ENCODE measurements around the gene ZNF841.
A peak's percentile ranks its signal among the peaks of the same experiment; 100 is the strongest.
"Not testable (repeated sequence)": the region's sequence is repeated elsewhere in the genome, so short reads cannot be mapped to it uniquely, and the experiment has no call there.

ZNF841 gene

DNA sequence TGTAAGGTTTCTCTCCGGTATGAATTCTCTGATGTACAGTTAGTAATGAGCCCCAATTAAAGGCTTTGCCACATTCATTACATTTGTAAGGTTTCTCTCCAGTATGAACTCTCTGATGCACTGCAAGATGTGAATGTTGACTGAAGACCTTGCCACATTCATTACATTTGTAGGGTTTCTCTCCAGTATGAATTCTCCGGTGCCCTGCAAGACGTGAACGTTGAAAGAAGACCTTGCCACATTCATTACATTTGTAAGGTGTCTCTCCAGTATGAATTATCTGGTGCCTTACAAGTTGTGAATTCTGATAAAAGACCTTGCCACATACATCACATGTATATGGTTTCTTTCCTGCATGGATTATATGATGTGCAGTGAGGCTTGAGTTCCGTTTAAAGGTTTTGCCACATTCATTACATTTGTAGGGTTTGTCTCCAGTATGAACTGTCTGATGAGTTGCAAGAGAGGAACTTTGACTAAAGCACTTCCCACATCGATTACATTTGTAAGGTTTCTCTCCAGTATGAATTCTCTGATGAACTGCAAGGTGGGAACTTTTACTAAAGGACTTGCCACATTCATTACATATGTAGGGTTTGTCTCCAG, 29.2 kb downstream of the ZNF841 start:
- no peak for DNase-seq

DNA sequence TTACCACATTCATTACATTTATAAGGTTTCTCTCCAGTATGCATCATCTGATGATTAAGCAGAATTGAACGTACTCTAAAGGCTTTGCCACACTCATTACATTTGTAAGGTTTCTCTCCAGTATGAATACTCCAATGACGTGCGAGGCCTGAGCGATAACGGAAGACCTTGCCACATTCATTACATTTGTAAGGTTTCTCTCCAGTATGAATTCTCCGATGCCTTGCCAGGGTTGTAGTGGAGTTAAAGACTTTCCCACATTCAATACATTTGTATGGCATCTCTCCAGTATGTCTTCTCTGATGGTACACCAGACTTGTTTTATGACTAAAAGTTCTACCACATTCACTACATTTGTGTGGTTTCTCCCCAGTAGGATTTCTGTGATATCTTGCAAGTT, 30.2 kb downstream of the ZNF841 start:
- no peak for DNase-seq

DNA sequence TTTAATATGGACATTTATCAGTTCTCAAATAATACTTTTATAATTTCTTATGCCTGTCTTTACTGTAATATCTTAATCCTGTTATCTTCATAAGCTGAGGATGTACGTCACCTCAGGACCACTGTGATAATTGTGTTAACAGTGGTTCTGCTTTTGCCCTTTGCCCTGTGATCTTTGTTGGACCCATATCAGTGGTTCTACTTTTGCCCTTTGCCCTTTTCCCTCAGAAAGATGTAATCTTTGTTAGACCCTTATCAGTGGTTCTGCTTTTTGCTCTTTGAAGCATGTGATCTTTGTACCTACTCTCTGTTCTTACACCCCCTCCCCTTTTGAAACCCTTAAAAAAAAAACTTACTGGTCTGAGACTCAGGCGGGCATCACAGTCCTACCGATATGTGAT, 39.1 kb downstream of the ZNF841 start:
- DNase-seq = not testable (repeated sequence)

DNA sequence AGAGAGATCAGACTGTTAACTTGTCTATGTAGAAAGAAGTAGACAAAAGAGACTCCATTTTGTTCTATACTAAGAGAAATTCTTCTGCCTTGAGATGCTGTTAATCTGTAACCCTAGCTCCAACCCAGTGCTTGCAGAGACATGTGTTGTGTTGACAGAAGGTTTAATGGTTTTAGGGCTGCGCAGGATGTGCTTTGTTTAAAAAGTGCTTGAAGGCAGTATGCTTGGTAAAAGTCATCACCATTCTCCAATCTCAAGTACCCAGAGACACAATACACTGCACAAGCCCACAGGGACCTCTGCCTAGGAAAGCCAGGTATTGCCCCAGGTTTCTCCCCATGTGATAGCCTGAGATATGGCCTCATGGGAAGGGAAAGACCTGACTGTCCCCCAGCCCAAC, 43.8 kb downstream of the ZNF841 start:
- not testable (repeated sequence) for DNase-seq

DNA sequence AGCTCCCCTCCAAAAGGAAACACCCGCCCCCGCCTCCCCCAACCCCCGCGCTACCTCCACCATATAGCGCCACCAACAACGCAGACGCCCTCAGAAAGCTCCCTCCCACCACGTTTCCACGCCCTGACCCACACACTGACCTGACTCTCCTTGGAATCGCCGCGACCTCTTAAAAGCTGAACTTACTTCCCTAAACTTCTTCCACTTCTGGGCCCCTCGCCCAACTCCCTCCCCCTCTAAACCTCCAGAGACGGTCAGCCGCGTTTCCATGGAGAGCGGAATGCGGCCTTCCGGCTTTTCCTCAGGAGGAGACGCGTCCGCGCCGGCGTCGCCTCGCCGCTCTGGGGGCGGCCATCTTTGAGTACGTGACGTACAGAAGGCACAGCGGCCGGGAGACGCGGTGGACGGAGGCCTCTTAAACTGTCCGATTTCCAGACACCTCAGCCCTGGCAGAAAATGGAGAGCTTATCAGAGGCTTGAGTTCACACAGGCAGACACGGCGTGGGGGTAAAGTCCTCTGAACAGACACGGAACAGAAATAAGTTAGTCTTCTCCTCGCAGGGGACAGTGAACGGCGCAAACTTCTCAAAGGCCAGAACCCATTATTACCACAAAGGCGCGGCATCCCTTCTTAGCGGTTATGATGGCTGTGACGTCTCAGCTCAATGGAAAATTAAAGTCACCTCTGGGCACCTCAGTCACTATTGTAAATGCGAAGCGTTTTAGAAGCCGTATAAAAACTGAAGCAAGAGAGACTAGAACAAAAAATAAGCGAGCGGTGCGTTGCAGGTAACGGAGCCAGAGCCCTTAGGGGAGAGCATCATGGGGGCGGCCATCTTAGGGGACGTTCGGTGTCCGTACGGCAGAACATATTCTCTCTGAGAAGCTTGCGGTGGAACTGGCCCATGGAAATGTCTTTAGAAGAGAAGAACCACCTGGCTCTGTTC, 46.7 kb downstream of the ZNF841 start, which contains the start of gene ZNF432:
Gene ZNF432 (minus strand): TSS at position 284 of the 947 bp plus-strand sequence. CDS start 1,970 bp downstream, outside the sequence.
- peak; percentile 81 to 83 for DNase-seq

DNA sequence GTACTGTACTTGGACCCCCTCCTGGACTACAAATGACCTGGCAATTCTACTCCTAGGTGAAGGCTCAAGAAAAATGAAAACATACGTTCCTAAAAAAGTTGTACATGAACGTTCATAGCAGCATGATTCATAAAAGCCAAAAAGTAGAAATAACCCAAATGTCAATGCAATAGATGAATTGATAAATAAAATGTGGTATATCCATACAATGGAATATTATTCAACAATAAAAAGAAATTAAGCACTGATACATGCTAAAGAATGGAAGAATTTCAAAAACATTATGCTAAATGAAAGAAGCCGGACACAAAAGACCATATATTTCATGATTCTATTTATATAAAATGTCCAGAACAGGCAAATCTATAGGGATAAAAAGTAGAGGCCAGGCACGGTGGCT, 56.4 kb downstream of the ZNF841 start:
- no peak for DNase-seq

DNA sequence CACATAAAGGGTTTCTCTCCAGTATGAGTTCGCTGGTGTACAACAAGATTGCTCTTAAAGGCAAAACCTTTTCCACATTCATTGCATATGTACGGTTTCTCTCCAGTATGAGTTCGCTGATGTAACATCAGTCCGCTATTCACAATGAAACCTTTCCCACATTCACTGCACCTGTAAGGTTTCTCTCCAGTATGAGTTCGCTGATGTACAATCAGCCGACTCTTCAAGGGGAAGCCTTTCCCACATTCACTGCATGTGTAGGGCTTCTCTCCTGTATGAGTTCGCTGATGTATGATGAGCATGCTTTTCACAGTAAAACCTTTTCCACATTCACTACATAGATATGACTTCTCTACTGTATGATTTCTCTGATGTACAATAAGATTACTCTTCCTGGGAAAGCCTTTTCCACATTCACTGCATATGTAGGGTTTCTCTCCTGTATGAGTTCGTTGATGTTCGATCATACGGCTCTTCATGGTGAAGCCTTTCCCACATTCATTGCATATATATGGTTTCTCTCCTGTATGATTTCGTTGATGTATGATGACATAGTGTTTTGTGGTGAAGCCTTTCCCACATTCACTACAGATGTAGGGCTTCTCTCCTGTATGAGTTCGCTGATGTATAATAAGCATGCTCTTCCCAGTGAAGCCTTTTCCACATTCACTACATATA, 61.4 kb downstream of the ZNF841 start:
- DNase-seq = no peak

DNA sequence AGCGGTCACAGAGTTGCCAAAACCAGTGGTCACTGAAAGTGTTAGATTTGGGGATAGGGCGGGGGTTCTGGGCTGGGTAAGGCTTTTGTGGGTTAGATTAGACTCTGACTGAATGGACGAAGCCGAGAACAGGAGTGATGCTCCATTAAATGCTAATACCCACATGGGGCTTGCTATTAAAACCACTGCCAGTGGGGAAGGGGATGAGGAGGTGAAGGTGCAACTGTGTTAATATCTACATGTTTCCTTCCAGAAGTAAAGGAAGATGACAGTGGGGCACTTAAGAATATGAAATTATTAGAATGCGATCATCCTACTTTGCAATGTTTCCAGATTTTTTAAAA, 66.8 kb downstream of the ZNF841 start:
- DNase-seq = no peak

DNA sequence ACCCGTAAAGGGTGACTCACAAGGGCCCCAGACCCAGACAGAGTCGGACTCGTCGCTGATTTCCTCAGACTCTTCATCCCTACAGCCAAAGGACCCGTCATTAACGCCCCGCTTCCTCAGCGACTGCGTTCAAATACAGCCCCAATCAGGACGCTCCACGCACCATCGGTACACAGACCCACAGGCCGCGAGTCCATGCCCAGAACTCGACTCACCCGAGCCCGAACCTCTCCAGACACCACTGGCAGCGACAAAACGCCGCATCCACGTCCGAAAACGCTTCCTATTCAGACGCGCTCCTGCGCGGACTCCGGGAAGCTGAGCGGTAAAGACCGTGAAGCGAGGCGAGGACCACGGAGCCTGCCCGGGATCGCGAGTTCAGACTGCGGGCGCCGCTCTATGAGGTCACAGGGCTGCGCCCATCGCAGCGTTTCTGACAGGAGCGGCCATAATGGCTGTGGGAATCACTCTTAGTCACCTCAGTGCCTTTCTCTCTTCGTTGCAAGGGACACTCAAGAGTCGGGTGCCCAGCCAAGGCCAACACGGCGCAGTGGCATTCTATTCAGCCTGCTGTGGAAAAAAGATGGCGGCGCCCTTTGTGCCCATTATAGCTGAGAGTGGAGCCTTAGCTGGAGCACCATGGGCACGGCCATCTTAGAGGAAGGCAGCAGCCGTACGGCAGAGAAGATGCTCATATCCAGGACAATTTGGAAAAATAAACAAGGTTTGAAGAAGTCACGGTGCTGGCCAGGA, 67.4 kb downstream of the ZNF841 start, which contains the start of gene ZNF614:
Gene ZNF614 (minus strand): TSS at position 353 of the 753 bp plus-strand sequence. CDS start 2,634 bp downstream, outside the sequence.
- DNase-seq = peak; percentile 77 to 84

DNA sequence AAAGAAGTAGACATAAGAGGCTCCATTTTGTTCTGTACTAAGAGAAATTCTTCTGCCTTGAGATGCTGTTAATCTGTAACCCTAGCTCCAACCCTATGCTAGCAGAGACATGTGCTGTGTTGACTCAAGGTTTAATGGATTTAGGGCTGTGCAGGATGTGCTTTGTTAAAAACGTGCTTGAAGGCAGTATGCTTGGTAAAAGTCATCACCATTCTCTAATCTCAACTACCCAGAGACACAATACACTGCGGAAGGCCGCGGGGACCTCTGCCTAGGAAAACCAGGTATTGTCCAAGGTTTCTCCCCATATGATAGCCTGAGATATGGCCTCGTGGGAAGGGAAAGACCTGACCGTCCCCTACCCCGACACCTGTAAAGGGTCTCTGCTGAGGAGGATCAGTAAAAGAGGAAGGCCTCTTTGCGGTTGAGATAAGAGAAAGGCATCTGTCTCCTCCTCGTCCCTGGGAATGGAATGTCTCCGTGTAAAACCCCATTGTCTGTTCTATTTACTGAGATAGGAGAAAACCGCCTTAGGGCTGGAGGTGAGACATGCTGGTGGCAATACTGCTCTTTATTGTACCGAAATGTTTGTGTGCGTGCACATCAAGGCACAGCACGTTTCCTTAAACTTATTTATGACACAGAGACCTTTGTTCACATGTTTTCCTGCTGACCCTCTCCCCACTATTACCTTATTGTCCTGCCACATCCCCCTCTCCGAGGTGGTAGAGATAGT, 69.1 kb downstream of the ZNF841 start:
- not testable (repeated sequence) for DNase-seq

DNA sequence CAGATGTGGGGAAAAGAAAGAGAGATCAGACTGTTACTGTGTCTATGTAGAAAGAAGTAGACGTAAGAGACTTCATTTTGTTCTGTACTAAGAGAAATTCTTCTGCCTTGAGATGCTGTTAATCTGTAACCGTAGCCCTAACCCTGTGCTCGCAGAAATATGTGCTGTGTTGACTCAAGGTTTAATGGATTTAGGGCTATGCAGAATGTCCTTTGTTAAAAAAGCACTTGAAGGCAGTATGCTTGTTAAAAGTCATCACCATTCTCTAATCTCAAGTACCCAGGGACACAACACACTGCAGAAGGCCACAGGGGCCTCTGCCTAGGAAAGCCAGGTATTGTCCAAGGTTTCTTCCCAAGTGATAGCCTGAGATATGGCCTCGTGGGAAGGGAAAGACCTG, 71.1 kb downstream of the ZNF841 start:
- not testable (repeated sequence) for DNase-seq

DNA sequence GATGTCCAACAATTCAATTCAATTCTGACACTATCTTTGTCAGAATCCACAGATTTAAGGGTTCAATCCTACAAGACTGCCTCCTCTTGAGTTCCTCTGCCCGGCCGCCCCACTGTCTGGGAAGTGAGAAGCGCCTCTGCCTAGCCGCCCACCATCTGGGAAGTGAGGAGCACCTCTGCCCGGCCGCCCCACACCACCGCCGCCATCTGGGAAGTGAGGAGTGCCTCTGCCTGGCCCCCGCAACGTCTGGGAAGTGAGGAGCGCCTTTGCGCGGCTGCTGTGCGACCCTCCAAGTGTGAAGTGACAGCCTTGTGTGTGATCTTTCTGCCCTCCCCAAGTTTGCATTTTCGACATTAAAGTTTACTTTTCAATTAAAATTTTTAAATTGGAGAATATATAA, 73.4 kb downstream of the ZNF841 start:
- no peak for DNase-seq

DNA sequence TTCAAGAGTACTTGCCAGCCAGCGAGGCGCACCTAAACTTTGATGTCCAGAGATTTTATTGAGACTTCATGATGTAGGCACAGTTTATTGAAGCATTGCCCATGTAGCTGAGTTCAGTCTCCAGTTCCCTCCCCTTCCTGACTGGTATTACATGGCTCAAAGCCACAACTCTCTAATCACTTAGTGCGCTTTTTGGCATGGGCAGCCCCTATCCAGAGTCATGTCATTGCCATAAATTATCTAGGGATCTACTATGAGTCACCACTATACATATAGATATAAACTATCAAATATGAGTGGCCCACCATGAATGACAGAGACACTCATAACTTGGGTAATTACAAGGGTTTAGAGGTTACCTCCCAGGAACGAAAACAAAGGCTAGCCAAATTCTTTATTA, 75.1 kb downstream of the ZNF841 start:
- DNase-seq = no peak

Data from activated CD4-positive, alpha-beta T cell treated with anti-CD3 and anti-CD28 coated beads for 4 hours (primary cell).